GDM1 (cell line): ENCODE data around the gene MYO16.

Source experiments
- DNase-seq: peaks from one replicate; lab custom pipeline; 2025; lab: John Stamatoyannopoulos, UW

The MYO16 gene

DNA sequence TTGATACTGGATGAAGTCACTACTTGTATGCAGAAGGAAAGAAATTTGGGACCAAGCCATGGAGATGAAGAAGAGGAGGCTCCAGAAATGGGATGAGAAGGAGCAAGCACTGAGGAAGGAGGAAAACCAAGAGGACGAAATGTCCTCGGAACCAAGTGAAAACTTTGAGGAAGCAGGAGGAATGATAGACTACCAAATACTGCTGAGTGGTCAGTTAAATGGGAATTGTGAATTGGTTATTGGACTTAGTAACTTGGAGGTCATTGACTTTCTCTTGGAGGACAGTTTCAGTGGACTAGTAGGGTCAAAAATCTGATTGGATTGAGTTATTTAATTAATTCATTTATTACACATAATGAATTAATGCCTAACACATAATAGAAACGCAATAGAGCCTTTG, 167.9 kb downstream of the MYO16 start:
- no peak for DNase-seq

DNA sequence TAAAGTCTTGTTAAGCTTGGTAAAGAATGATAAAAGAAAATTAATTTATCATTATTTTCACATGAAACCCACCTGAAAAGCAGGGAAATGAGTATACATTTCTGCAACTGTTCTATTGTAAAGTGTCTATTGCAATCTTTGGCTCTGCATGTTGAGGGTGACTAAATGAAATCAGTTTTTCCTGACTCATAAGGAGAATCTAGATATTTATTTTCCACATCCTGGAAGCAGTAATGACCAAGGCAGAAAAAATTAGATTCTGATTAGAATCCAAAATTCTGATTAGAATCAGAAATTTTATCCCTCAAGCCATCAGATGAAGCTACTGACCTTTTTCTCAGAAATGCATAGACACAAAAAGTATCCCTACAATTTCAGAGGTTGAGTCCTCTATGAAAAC, 178.4 kb downstream of the MYO16 start:
- no peak for DNase-seq

DNA sequence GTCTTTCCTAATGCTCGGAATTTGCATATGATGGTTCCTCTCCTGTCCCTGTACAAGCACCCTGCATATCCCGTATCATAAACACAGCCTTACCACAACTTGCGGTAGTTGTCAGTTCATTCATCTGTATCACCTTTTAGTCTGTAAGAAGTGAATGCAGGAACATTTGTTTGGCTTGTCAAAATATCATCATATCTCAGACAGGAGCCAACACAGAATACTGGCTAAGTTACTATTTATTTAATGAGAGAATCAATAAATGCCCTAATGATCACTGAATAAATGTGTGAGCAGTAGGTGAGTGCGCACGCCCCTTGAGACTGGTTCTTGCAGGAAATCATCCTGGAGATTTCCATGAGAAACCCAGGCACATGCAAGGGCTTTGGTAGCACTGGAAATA, 182.8 kb downstream of the MYO16 start:
- no peak for DNase-seq

DNA sequence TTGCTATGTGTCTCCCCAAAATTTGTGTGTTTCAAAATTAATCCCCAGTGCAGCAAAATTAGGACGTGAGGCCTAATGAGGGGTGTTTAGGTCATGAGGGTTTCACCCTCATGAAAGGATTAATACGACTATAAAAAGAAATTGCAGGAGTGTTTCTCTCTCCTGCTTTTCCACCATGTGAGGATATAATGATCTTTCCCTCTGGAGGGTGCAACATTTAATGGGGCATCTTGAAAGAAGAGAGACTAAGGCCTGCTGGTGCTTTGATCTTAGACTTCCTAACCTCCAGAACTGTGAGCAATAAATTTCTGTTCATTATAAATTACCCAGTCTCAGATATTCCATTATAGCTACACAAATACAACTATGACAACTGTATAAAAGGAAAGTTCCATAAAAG, 183.2 kb downstream of the MYO16 start:
- no peak for DNase-seq

DNA sequence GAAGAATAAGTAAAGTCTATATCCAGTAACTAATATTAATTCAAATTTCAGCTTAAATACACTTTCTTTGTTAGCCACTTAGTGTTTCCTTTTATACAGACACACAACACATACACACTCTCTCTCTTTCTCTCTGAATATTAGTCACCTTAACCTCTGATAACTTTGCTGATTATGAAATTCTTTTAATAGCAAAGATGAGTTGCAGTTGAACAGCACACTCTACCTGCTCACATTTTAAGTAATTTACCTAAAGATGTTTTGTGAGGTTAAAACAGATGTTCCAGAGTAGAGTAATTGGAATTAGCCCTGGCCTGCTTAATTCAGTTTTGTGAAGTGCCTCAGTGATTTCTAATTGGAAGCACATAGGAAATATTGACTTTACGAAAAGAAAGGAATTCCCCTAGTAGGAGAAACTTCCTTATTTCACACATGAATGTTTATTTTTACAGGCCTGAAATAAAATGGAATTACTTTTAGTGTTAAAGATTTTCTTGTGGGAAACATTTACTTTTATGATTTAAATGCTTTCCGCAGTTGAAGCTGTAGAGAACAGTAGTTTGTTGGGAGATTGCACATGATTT, 184.3 kb downstream of the MYO16 start:
- DNase-seq, result no peak

DNA sequence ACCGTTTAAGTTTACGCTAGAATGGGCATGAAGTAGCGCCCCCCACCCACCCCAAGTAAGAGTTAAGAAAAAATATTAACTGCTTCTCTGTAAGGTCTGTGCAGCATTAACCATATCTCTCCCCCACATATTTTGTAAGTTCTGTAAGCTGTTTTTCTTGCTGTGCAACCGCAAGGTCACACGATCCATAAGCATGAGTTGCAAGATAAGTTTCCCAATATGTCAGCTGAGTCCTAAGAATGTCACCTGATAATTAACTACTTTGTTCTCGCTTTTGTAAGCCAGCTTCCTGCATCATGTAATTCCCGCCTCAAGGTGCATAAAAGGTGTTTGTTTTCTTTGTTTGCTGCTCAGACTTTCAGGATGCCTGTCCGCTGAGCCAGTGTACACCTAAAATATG, 187.0 kb downstream of the MYO16 start:
- no peak for DNase-seq

DNA sequence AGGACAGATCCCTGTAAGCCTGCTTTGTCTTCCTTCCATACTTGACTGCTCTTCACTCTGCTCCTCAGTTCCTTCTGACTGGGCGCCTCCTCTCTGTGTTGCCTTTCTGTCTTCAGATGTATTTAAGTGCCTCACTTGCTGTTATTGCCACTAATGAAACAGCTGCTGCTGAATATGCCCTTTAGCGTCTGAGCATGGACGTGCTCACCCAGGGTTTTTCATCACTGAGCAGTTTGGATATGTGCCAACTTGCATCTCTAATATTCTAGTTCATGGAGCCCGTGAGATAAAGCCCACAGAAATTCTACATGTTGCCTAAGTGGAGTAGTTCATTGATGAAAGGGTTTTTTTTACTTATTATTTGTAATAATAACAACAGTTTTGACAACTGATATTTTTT, 198.2 kb downstream of the MYO16 start:
- no peak for DNase-seq

DNA sequence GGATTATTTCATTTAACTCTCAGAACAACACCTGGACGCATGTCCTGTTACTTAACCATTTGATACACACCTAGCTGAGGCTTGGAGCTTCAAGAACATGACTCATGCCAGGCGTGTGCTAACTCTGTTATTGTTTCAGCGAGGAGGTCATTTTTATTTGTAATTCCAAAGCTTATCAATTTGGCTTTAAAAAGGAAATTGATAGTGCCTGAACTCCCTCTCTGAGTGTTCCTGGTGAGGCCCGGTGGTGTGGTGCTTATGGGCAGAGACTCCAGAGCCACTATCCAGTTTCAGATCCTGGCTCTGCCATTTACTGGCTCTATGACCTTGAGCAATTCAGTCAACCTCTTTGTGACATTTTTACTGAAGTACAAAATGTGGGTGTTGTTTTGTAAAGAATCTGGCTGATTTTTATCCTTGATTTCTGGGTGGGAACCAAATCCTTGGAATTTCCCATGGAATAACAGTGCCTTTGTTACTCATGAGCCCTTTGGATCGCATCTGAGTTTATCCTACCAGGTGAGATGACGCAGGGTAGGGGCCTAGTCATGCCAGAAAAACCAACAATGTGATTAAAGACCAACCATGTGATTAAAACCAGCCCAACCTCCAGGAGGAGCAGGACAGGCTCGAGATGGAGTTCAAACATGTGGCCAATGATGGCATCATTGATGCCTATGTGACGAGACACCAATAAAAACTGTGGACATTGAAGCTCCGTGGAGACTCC, 198.8 kb downstream of the MYO16 start:
- DNase-seq, result no peak

DNA sequence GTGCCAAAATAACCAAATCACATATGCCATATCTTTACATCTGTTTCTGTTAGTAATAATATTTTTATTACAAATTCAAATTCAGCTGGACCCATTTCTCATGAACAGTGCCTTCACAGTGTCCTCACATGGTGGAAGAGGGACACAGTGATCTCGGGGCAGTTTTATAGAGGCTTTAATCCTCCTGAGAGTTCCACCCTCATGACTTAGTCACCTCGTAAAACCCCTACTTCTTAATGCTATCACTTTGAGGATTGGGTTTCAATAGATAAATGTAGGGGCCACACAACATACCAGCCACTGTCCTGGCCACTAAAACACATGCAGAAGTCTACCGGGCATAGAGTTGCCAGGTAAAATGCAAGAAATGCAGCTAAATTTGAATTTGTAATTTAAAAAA, 201.5 kb downstream of the MYO16 start:
- no peak for DNase-seq

DNA sequence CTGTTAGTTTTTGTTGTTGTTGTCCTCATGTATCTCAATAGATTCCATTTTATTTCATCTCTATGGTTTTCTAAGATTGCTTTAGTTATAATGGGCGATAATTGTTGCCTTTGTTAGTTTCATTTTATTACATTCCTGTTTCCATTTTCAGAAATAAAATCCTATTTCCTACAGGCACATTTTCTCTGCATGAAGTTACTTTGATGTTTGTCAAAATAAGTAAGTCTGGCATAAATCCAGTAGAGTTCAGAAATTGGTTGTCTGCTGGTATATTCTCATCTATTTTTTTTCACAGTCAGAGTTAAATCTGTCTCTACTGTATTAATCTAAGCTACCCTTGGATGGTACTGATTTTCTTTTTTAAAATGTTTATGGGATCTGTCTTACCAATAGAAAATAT, 204.1 kb downstream of the MYO16 start:
- no peak for DNase-seq

DNA sequence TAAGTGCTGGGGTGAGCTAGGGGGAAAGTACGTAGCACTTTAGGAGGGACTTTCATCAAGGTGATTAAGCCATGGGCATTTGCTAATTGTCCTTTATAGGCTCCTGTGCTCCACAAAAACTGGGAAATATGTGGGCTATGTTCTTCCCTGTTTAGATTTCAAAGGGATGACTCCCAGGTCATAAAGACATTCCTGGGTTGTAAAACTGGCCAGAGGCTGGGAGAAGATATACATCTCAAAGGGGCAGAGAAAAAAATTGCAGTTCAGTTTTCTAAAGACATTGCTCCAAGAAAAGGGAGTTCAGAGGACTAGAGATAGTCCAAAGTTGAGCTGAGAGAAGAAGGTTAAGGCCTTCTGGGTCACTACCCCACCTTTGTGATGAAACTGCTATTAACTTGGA, 204.8 kb downstream of the MYO16 start:
- no peak for DNase-seq

DNA sequence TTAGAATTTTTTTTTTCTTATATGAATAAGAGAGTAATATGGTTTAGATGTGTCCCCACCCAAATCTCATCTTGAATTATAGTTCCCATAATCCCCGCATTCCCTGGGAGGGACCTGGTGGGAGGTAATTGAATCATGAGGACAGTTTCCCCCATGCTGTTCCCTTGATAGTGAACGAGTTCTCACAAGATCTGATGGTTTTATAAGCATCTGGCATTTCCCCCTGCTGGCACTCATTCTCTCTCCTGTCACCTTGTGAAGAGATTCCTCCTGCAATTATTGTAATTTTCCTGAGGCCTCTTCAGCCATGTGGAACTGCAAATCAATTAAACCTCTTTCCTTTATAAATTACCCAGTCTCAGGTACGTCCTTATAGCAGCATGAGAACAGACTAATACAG, 205.7 kb downstream of the MYO16 start:
- DNase-seq, result no peak

DNA sequence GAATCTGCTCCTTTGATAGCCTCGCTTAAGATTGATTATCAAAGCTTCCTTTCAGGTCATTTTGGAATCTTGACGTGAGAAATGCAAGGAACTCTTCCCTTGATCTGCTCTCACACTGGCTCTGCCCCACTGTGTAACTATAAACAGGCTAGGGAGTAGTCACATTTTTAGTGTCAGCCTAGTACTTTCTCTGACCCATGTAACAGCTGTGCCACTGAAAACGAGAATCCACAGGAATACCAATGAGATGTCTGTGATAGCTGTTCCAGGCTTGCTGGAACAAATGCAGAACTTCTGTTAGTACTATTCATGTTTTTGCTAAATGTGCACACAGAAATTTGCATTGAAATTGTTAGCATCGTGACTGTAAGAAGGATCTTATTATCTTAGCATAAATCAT, 221.3 kb downstream of the MYO16 start:
- DNase-seq, result no peak

DNA sequence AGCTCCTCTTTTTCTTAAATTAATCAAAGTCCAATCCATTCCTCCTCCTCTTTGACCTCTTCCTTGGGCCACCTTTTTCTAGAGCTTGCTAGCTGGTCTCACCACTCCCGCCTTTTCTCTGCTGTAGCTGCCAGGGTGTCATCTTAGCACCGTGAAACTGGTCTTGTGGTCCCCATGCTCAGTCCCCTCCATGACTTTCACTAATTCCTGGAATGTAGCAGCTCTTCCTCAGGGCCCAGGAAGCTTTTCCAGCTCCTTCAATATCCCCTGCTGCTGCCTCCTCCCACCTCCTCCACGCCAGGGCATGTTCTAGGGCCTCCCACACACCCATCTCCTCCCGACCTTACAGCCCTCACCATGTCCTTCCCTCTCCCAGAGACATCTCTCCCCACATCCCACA, 222.2 kb downstream of the MYO16 start:
- DNase-seq, result no peak

DNA sequence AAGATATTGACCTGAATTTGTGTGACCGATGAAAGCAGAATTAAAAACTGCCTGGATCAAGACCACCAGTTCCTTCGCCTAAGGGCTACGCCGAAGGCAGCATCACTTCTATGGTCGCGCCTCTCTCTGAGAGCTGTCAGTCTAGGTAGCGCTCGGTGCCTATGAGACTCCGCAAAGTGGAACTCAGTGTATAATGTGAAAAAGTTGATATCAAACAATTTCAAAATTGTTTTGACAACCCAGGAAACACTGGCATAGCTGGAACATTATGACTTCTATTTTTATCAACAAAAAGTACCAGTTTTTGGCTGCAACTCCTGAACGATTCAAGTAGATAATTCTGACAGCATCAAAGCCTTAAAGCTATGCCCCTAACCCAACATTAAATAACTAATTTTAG, 223.6 kb downstream of the MYO16 start:
- DNase-seq, result no peak

DNA sequence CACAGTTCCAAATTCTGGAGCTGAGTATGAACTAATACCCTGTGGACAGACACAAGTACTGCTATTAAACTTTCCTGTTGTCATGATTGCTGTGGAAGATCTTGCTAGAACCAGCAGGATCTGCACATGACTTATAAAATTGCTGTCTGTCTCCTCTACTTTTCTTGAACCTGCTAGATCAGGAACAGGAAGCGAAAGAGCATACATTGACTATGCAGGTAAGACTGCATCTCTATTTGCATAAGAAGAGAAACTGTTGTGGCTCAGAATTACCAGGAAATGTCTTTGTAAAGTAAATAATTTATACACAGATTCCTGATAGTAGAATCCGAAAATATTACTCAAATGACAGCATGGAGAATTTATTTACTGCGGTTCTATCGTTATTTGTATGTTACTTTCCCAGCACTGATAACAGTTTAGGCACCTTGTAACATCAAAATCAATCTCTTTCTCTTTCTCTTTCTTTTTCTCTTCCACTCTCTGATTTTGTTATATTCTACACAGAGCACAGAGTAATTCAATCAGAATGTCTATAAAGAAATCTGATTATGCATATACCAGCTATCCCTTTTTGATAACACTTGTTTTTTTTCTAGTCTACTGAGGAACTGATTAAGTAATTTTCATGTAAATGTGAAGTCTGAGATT, 226.5 kb downstream of the MYO16 start:
- DNase-seq, result no peak

DNA sequence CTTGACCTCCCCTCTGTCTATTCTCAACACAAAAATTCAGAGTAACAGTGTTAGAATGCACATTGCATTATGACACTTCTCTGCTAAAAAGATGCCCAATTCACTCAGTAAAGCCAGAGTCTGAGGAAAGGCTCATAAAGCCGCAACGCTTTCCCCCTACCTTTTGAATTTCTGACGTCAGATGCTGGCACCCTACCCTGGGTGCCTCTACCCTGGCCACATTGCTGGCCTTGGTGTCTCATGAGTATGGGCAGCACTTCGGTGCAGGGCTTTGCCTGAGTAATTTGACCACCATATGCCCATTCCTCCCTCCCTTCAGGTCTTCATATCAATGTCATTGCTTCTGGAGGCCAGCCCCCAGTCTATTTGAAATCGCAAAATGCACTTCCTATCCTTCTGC, 229.3 kb downstream of the MYO16 start:
- DNase-seq, result no peak

DNA sequence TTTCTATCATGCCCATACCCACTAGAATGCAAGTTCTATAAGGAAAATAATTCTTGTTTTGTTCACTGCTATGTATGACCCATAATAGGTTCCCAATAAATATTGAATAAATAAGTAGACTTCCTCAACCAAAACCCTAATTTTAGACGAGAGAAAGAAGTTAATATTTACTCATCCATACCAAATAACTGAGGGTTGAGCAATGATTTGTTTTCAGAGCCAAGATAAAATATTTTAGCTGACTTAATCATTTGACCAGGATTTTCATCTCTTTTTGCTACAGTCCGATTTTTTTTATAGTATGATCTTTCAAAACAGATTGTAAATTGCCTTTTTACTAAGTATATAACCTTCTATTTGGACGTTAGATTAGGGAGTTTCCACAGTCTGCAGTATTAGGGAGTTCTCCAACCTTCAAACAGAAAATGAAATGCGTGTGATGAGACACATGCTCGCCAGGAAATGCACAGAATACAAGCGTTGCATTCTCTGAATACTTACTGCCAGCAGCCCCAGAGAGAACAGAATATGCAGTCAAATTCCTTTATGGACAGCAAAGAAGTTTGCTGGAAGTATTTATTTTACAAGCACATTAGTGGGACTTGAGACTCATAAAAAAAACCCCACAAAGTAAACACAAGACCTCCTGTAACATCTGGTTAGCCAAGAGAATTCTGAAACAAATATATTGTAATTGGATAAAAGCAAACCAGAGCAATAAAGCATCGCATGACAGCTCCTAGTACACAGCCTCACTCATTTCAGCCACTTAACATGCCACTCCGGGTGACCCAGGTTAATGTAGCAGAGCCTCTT, 230.0 kb downstream of the MYO16 start:
- no peak for DNase-seq

DNA sequence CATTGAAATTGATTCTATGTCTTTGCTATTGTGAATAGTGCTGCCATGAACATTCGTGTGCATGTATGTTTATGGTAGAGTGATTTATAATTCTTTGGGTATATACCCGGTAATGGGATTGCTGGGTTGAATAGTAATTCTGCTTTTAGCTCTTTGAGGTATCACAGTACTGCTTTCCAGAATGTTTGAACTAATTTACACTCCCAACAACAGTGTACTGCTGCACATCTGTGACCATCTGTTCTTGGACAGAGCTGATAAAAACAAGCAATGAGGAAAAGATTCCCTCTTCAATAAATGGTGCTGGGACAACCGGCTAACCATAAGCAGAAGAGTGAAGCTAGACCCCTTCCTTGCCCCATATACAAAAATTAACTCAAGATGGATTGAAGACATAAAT, 231.0 kb downstream of the MYO16 start:
- DNase-seq, result no peak

DNA sequence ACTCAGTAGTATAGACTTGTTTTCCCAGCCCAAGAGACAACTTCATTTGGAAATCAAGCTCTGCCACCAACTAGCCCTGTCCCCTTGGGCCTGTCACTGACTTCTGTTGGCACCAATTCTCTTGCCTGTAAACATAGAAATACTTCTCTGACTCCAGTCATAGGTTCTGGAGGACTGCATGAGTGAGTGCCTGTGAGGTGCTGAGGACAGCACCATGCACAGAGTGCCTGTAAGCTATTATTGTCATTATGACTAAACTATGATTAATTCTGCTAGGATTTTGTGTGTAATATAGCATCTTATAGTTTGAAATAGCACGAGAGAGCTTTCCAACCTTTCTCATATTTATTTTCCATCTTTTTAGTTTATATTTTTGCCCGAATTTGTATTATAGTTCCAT, 247.9 kb downstream of the MYO16 start:
- DNase-seq, result no peak

DNA sequence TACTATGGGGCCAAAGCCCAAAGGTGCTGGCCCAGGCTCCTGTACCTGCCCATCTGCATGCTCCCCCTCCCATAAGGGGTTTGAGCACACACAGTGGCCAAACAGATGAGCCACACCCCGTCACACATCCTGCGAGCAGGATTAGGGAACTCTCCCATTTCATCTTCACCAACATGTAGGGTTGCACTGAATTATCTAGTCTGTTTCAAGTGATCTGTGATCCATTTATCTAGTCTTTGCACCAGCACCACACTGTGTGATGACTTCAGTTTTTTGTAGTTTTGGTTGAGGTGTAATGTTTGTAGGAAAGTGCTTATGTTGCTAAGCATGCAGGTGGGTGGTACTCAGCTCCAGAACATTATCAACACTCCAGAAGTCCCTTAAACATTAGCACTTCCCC, 249.3 kb downstream of the MYO16 start:
- no peak for DNase-seq

DNA sequence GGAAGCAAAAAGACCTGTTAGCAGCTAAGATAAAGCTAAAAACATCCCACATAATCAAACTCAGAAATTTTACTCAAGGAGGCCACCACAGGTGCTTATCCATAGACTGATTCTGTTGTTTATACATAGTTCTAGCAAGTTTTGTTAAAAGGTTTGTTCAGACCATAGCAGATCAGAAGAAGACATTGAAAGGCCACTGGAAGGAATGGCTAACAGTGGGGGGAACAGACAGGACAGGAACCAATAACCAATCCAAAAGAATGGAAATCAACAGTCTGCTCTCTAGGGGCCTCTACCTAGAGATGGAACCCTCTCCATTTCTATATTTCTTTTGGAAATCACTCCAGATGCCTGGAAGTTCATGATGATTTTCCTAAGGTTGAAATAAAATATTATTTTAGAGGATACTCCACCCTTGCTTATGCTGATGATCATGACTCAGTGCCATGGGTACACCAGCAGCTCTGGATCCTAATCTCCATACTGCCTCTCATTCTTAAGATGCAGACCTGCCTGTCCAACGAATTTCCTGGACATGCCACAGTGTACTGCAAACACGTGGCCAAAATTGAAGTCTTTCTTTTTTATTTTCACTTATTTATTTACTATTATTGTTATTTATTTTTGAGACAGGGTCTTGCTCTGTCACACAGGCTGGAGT, 260.0 kb downstream of the MYO16 start:
- no peak for DNase-seq
